Stimulated activated CD4-positive, alpha-beta T cell treated with anti-CD3 and anti-CD28 coated beads, Interleukin-2, amount 100 ng/mL, for 48 hours (primary cell): ENCODE measurements around the gene DNAJB2.

Source experiments
- DNase-seq, 2 donors: peaks; one replicate each; pipeline ENCODE4 v3.0.0-alpha.2; 2020

The DNAJB2 gene

GRCh38 chr2:219261024-219261855, 17.9 kb upstream of the DNAJB2 start:
- DNase-seq = no peak

GRCh38 chr2:219266232-219266631, 12.9 kb upstream of the DNAJB2 start:
- DNase-seq = no peak

- no peak for DNase-seq
Measured at GRCh38 chr2:219266886-219267285, 12.3 kb upstream of the DNAJB2 start.

GRCh38 chr2:219268294-219268693, 10.9 kb upstream of the DNAJB2 start:
- no peak for DNase-seq

GRCh38 chr2:219269362-219270054, 9.7 kb upstream of the DNAJB2 start:
- no peak for DNase-seq

GRCh38 chr2:219270055-219270372, 9.2 kb upstream of the DNAJB2 start:
- DNase-seq = no peak

GRCh38 chr2:219271021-219271420, 8.1 kb upstream of the DNAJB2 start:
- no peak for DNase-seq

GRCh38 chr2:219272356-219272755, 6.8 kb upstream of the DNAJB2 start:
- no peak for DNase-seq

GRCh38 chr2:219272995-219273394, 6.2 kb upstream of the DNAJB2 start:
- no peak for DNase-seq

- no peak for DNase-seq
Measured at GRCh38 chr2:219273937-219274336, 5.2 kb upstream of the DNAJB2 start.

GRCh38 chr2:219274361-219274921, 4.7 kb upstream of the DNAJB2 start:
- no peak for DNase-seq

GRCh38 chr2:219277703-219278654, 1.2 kb upstream of the DNAJB2 start:
- peak; percentile 78 for DNase-seq

GRCh38 chr2:219278655-219279150, 463 bp upstream of the DNAJB2 start:
- DNase-seq = no peak

- no peak for DNase-seq
Measured at GRCh38 chr2:219279916-219280516, 850 bp downstream of the DNAJB2 start.

GRCh38 chr2:219280651-219281050, 1.5 kb downstream of the DNAJB2 start:
- no peak for DNase-seq

GRCh38 chr2:219281588-219281987, 2.4 kb downstream of the DNAJB2 start:
- no peak for DNase-seq

GRCh38 chr2:219282375-219282774, 3.2 kb downstream of the DNAJB2 start:
- DNase-seq = no peak

- DNase-seq = no peak
Measured at GRCh38 chr2:219282943-219283581, 3.9 kb downstream of the DNAJB2 start.

- no peak for DNase-seq
Measured at GRCh38 chr2:219284501-219285372, 5.6 kb downstream of the DNAJB2 start.

GRCh38 chr2:219285373-219285735, 6.2 kb downstream of the DNAJB2 start:
- no peak for DNase-seq

GRCh38 chr2:219285894-219286425, 6.8 kb downstream of the DNAJB2 start:
- DNase-seq = no peak
